ENCODE results near the gene CD302. TPM values are rescaled to one million over a fixed set of nuclear protein-coding genes. Genes with fewer than 3 reads are reported as not detected.

CD302 gene
- total and polyA plus RNA-seq, 2 donors from 2014 or later: 8.7 to 33.2 TPM

DNA sequence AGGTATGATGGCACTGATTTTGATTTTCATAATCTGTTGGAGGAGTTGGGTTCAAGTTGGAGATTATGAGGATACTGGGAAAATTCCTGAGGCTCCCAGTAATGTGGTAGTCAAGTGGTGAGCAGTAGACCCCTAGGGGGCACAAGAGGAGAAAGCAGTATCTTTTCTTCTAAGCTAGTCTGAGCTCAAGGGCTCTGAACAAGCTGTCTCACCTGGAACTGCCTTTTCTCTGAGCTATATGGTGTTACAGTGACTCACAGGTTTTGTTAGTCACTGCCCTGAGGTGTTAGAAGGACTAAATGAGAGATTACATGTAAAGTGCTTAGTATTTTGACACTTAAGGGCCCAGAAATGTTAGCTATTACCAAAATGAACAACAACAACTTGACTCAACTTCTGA, 42.2 kb downstream of the CD302 start:
- no peak overlapping the region for H3K27ac ChIP-seq (ENCODE audit: low read depth in 2 of 2, low read length in 2 of 2)

GRCh38 chr2:159755014-159755413, 43.0 kb downstream of the CD302 start:
- H3K9me3 ChIP-seq (ENCODE audit: control insufficient read depth in 2 of 3, insufficient read depth in 1 of 3, low read length in 3 of 3): no peaks in the 10 kb centered on the region
- H3K36me3 ChIP-seq (ENCODE audit: control insufficient read depth in 2 of 3, insufficient read depth in 3 of 3, low read length in 3 of 3): peaks cover 6 to 15% (median 10%) of the 10 kb centered on the region in 3 donors

More for the DNA sequence above, 42.2 kb downstream of the CD302 start:
- Histone ChIP-seq H3K4me3 (ENCODE audit: low read length in 3 of 3) (no peak overlapping the region), H3K4me1 (ENCODE audit: control insufficient read depth in 2 of 3, insufficient read depth in 2 of 3, low read depth in 1 of 3, low read length in 3 of 3) (no peaks in the 10 kb centered on the region), H3K27me3 (ENCODE audit: control insufficient read depth, insufficient read depth, low read length) (no peaks in the 10 kb centered on the region), H3K9ac (ENCODE audit: low read length in 3 of 3) (no peak overlapping the region), H3K36me3 (ENCODE audit: control insufficient read depth in 2 of 3, insufficient read depth in 3 of 3, low read length in 3 of 3) (peaks cover 6 to 15% (median 10%) of the 10 kb centered on the region in 3 donors), H3K9me3 (ENCODE audit: control insufficient read depth in 2 of 3, insufficient read depth in 1 of 3, low read length in 3 of 3) (no peaks in the 10 kb centered on the region)
- TF ChIP-seq CTCF (IDR thresholded peaks at IDR 0.05; ENCODE audit: borderline replicate concordance, extremely low read depth, insufficient read depth): no peak
- FAIRE-seq (no peak), DNase-seq (no peak)
- intact Hi-C loops (cut with DNase I): no loop called here

GRCh38 chr2:159753797-159754196, 44.2 kb downstream of the CD302 start:
- Histone ChIP-seq H3K4me3 (ENCODE audit: low read length in 3 of 3) (no peak overlapping the region), H3K4me1 (ENCODE audit: control insufficient read depth in 2 of 3, insufficient read depth in 2 of 3, low read depth in 1 of 3, low read length in 3 of 3) (no peaks in the 10 kb centered on the region), H3K27me3 (ENCODE audit: control insufficient read depth, insufficient read depth, low read length) (no peaks in the 10 kb centered on the region), H3K9me3 (ENCODE audit: control insufficient read depth in 2 of 3, insufficient read depth in 1 of 3, low read length in 3 of 3) (no peaks in the 10 kb centered on the region), H3K36me3 (ENCODE audit: control insufficient read depth in 2 of 3, insufficient read depth in 3 of 3, low read length in 3 of 3) (peaks cover 6 to 11% (median 10%) of the 10 kb centered on the region in 3 donors), H3K27ac (ENCODE audit: low read depth in 2 of 2, low read length in 2 of 2) (no peak overlapping the region), H3K9ac (ENCODE audit: low read length in 3 of 3) (no peak overlapping the region)
- intact Hi-C loops (cut with DNase I): no loop called here
- FAIRE-seq (no peak), DNase-seq (no peak)
- no peak for TF ChIP-seq CTCF (IDR thresholded peaks at IDR 0.05; ENCODE audit: borderline replicate concordance, extremely low read depth, insufficient read depth)

More at GRCh38 chr2:159755014-159755413, 43.0 kb downstream of the CD302 start:
- no peak for TF ChIP-seq CTCF (IDR thresholded peaks at IDR 0.05; ENCODE audit: borderline replicate concordance, extremely low read depth, insufficient read depth)
- DNase-seq (no peak), FAIRE-seq (no peak)
- Histone ChIP-seq H3K9ac (ENCODE audit: low read length in 3 of 3) (no peak overlapping the region), H3K4me1 (ENCODE audit: control insufficient read depth in 2 of 3, insufficient read depth in 2 of 3, low read depth in 1 of 3, low read length in 3 of 3) (no peaks in the 10 kb centered on the region), H3K27ac (ENCODE audit: low read depth in 2 of 2, low read length in 2 of 2) (no peak overlapping the region), H3K27me3 (ENCODE audit: control insufficient read depth, insufficient read depth, low read length) (no peaks in the 10 kb centered on the region), H3K4me3 (ENCODE audit: low read length in 3 of 3) (no peak overlapping the region)
- intact Hi-C loops (cut with DNase I): no loop called here

DNA sequence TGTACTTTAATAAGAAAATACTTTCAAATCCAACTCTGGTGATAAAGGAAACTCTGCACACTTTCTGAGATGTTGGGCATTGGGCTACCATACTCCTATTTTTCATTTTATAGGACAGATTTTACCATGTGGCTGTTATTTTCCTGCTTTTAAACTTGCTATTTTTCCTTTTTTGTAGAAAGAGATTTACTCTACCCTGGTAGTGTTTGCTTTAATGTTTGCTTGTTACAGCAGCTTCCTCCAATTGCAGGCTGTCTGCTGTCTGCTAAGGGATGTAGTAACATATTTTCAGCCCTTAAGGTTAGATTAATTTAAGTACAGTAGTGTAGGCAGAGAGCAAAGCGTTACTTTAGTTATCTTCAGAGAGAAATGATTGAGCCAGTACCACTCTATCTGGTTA, 47.1 kb downstream of the CD302 start:
- Histone ChIP-seq H3K27ac (ENCODE audit: low read depth in 2 of 2, low read length in 2 of 2) (no peak overlapping the region), H3K27me3 (ENCODE audit: control insufficient read depth, insufficient read depth, low read length) (no peaks in the 10 kb centered on the region), H3K4me1 (ENCODE audit: control insufficient read depth in 2 of 3, insufficient read depth in 2 of 3, low read depth in 1 of 3, low read length in 3 of 3) (no peaks in the 10 kb centered on the region), H3K4me3 (ENCODE audit: low read length in 3 of 3) (no peak overlapping the region), H3K36me3 (ENCODE audit: control insufficient read depth in 2 of 3, insufficient read depth in 3 of 3, low read length in 3 of 3) (peaks cover 16 to 20% (median 18%) of the 10 kb centered on the region in 3 donors), H3K9me3 (ENCODE audit: control insufficient read depth in 2 of 3, insufficient read depth in 1 of 3, low read length in 3 of 3) (no peaks in the 10 kb centered on the region), H3K9ac (ENCODE audit: low read length in 3 of 3) (no peak overlapping the region)
- no peak for TF ChIP-seq CTCF (IDR thresholded peaks at IDR 0.05; ENCODE audit: borderline replicate concordance, extremely low read depth, insufficient read depth)
- intact Hi-C loops (cut with DNase I): no loop called here
- no peak for DNase-seq
- FAIRE-seq: no peak
